Measurements from ENCODE around the gene MPP2.

GRCh38 chr17:43830510-43831140 is 76.7 kb downstream of the MPP2 start:
- TF ChIP-seq FOXM1 (IDR thresholded peaks at IDR 0.05; ENCODE audit: borderline replicate concordance, low read depth) (no peak), EGR1 (IDR thresholded peaks at IDR 0.05) (no peak), REST (IDR thresholded peaks at IDR 0.05; ENCODE audit: low read depth) (no peak), MAX (IDR thresholded peaks at IDR 0.05) (no peak), TAF1 (IDR thresholded peaks at IDR 0.05; ENCODE audit: low read depth) (no peak), CREB1 (IDR thresholded peaks at IDR 0.05; ENCODE audit: low read depth) (no peak), YY1 (IDR thresholded peaks at IDR 0.05; ENCODE audit: low read depth) (no peak), RAD21 (IDR thresholded peaks at IDR 0.05; ENCODE audit: low read depth) (no peak), EP300 (IDR thresholded peaks at IDR 0.05; ENCODE audit: borderline replicate concordance) (no peak), ZBTB7A (IDR thresholded peaks at IDR 0.05; ENCODE audit: low read depth) (no peak), CEBPB (IDR thresholded peaks at IDR 0.05) (no peak)
